Gastroesophageal sphincter (tissue), 4 donors: Measurements from ENCODE around the gene PACRGL. TPM values are rescaled to one million over a fixed set of nuclear protein-coding genes. Genes with fewer than 3 reads are reported as not detected.

Experiments used
- ATAC-seq: fragments of 150-250 bp; one replicate; pipeline ENCODE4 v1.9.1; 2016; ENCODE audit warnings: mild to moderate bottlenecking, moderate library complexity
- H3K27ac ChIP-seq, 4 donors: fragments of 200-600 bp; sonication (generic) in 3 of 4; 1 replicate in 3 of 4; 2 replicates in 1 of 4; pipeline ENCODE4 v1.5.1; 2016 to 2019
- H3K27me3 ChIP-seq: fragments of 200-600 bp; sonication (generic); one replicate; pipeline ENCODE4 v1.5.1; 2019
- H3K36me3 ChIP-seq, 2 donors: fragments of 200-600 bp; sonication (generic); one replicate each; pipeline ENCODE4 v1.5.1; 2019; ENCODE audit warnings: control low read depth in 1 of 2
- H3K4me1 ChIP-seq, 3 donors: fragments of 200-600 bp; sonication (generic); 1 replicate in 2 of 3; 2 replicates in 1 of 3; pipeline ENCODE4 v1.5.1; 2016 to 2019; ENCODE audit warnings: control low read depth in 2 of 3
- H3K4me3 ChIP-seq, 2 donors: fragments of 200-600 bp; sonication (generic); one replicate each; pipeline ENCODE4 v1.5.1; 2019; ENCODE audit warnings: mild to moderate bottlenecking in 1 of 2, moderate library complexity in 1 of 2
- H3K9me3 ChIP-seq, 3 donors: fragments of 200-600 bp; sonication (generic); one replicate each; pipeline ENCODE4 v1.5.1; 2017 to 2019; ENCODE audit warnings: control low read depth in 2 of 3
- EP300 ChIP-seq: sonication (generic); formaldehyde crosslinking; IDR thresholded peaks from one replicate; pipeline ENCODE4 v1.6.1; 2017; ENCODE audit warnings: antibody characterized with exemption, mild to moderate bottlenecking
- POLR2A ChIP-seq, 2 donors: fragments of 450-650 bp; IDR thresholded peaks; one replicate each; pipeline ENCODE4 v1.6.1; 2017; ENCODE audit warnings: antibody characterized with exemption in 2 of 2, mild to moderate bottlenecking in 2 of 2, moderate library complexity in 1 of 2
- POLR2AphosphoS5 ChIP-seq: sonication (generic); formaldehyde crosslinking; IDR thresholded peaks from one replicate; pipeline ENCODE4 v1.6.1; 2017; ENCODE audit warnings: antibody characterized with exemption
- WGBS, 2 donors: methylation state at CpG; one replicate each; pipeline ENCODE4 v1.1.5; 2018; ENCODE audit warnings: low coverage in 1 of 2; 5-methylcytosine and 5-hydroxymethylcytosine counted together
- total RNA-seq, 4 donors: library from RNA; depleted of rRNA; stranded (reverse); fragments of >200 nt; gene quantifications; one replicate each; pipeline ENCODE4 v1.1.0, GENCODE V29; 2016
- TF ChIP-seq, protein P1 (sequence below), 4 experiments: fragments of 200-600 bp in 2 of 4; fragments of 450-650 bp in 2 of 4; sonication (generic) in 1 of 4; IDR thresholded peaks; one replicate each; pipeline ENCODE4 v1.5.1; 2017 to 2019; ENCODE audit warnings: antibody characterized with exemption in 4 of 4, mild to moderate bottlenecking in 2 of 4, moderate library complexity in 2 of 4

Gene PACRGL
- total RNA-seq, 4 donors from 2014 or later: 27.3 to 38.6 (median 30.5) TPM

- Histone ChIP-seq H3K4me1 (no peaks in the 10 kb centered on the region), H3K27ac (no peak overlapping the region), H3K36me3 (peaks cover 0 to 22% of the 10 kb centered on the region in 2 donors), H3K4me3 (no peak overlapping the region), H3K27me3 (no peaks in the 10 kb centered on the region), H3K9me3 (no peaks in the 10 kb centered on the region)
- WGBS, 2 donors: 64% methylated on average over 1 of the region's 1 CpG; no CpG with 5 or more reads in 1 of the 2 donors
- TF ChIP-seq POLR2AphosphoS5 (no peak), POLR2A (IDR thresholded peaks at IDR 0.05) (no peak)
- ATAC-seq: no peak
These were observed 53.8 kb downstream of the PACRGL start for GRCh38 chr4:20754036-20754435.

GRCh38 chr4:20760053-20760452, 59.8 kb downstream of the PACRGL start:
- no peaks in the 10 kb centered on the region for H3K9me3 ChIP-seq
- no peaks in the 10 kb centered on the region for H3K27me3 ChIP-seq
- H3K27ac ChIP-seq: no peak overlapping the region
- TF ChIP-seq, protein P1, sequence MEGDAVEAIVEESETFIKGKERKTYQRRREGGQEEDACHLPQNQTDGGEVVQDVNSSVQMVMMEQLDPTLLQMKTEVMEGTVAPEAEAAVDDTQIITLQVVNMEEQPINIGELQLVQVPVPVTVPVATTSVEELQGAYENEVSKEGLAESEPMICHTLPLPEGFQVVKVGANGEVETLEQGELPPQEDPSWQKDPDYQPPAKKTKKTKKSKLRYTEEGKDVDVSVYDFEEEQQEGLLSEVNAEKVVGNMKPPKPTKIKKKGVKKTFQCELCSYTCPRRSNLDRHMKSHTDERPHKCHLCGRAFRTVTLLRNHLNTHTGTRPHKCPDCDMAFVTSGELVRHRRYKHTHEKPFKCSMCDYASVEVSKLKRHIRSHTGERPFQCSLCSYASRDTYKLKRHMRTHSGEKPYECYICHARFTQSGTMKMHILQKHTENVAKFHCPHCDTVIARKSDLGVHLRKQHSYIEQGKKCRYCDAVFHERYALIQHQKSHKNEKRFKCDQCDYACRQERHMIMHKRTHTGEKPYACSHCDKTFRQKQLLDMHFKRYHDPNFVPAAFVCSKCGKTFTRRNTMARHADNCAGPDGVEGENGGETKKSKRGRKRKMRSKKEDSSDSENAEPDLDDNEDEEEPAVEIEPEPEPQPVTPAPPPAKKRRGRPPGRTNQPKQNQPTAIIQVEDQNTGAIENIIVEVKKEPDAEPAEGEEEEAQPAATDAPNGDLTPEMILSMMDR (IDR thresholded peaks at IDR 0.05): no peak
- TF ChIP-seq POLR2AphosphoS5: no peak
- TF ChIP-seq POLR2A (IDR thresholded peaks at IDR 0.05): no peak
- no peak for TF ChIP-seq EP300
- H3K4me3 ChIP-seq: no peak overlapping the region
- no peak for ATAC-seq
- WGBS, 2 donors: 65 to 79% methylated on average over 2 of the region's 2 CpGs
- H3K4me1 ChIP-seq: no peaks in the 10 kb centered on the region
- no peaks in the 10 kb centered on the region for H3K36me3 ChIP-seq

DNA sequence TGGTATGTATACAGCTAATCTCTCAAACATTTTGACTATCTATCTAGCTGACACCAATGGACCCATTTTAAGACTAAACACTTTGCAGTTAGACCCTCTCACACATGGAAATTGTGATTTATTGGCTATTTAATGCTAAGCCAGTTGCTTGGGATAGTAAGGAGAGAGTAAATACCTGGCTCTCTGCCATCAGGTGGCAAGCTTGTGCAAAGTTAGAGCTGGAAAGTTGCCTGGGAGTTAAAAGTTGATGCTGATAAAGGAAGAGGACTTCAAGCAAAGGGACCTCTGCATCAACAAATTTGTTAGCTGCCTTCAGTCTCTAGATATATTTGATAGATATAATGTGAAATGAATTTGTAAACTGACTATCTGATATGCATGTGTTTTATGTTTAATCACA, 61.1 kb downstream of the PACRGL start:
- H3K36me3 ChIP-seq: no peaks in the 10 kb centered on the region
- no peak for ATAC-seq
- no peak overlapping the region for H3K4me3 ChIP-seq
- no peak for TF ChIP-seq POLR2A (IDR thresholded peaks at IDR 0.05)
- no peak for TF ChIP-seq POLR2AphosphoS5
- TF ChIP-seq, protein P1 (IDR thresholded peaks at IDR 0.05): no peak
- no peak for TF ChIP-seq EP300
- H3K27ac ChIP-seq: no peak overlapping the region
- H3K9me3 ChIP-seq: no peaks in the 10 kb centered on the region
- H3K4me1 ChIP-seq: no peaks in the 10 kb centered on the region
- no peaks in the 10 kb centered on the region for H3K27me3 ChIP-seq

GRCh38 chr4:20761826-20762225, 61.6 kb downstream of the PACRGL start:
- 100% methylated on average over 1 of the region's 1 CpG for WGBS, 2 donors
- Histone ChIP-seq H3K9me3 (no peaks in the 10 kb centered on the region), H3K36me3 (no peaks in the 10 kb centered on the region), H3K27me3 (no peaks in the 10 kb centered on the region), H3K4me3 (no peak overlapping the region), H3K27ac (no peak overlapping the region), H3K4me1 (no peaks in the 10 kb centered on the region)
- no peak for TF ChIP-seq POLR2AphosphoS5
- TF ChIP-seq, protein P1 (IDR thresholded peaks at IDR 0.05): no peak
- TF ChIP-seq EP300: no peak
- TF ChIP-seq POLR2A (IDR thresholded peaks at IDR 0.05): no peak
- no peak for ATAC-seq

DNA sequence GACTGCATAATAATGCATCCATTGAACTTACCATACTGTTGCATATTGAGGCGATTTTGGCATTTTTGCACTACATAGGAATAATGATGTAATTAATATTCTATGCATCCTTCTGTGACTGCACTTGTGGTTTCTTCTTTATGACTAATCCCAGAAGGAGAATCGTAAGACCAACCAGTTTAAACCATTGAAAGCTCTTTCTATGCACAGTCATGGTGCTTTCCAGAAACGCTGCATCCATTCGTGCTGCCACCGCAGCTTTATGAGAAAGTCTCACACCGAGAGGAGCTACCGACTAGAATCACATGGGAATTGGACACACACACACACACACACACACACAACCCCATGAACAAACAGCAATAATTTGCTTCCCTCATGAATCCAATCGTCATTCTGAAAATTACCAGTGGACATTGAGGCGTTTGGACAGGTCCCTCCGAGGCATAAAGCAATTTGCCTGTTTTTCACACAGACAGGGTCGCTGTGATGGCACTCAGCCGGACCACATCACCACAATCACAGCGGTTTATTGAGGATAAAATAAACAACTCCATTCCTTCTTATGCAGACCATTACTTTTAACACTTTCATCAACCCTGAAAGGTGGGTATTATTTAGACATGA, 64.2 kb downstream of the PACRGL start:
- Histone ChIP-seq H3K4me3 (no peak overlapping the region), H3K36me3 (no peaks in the 10 kb centered on the region), H3K27ac (no peak overlapping the region), H3K27me3 (no peaks in the 10 kb centered on the region), H3K9me3 (no peaks in the 10 kb centered on the region), H3K4me1 (no peaks in the 10 kb centered on the region)
- TF ChIP-seq POLR2AphosphoS5 (no peak), EP300 (no peak), POLR2A (IDR thresholded peaks at IDR 0.05) (no peak)
- TF ChIP-seq, protein P1 (IDR thresholded peaks at IDR 0.05): no peak
- ATAC-seq: no peak
- 78 to 81% methylated on average over 5 to 13 of the region's 13 CpGs for WGBS, 2 donors
